NCI-H2227 (cell line): ENCODE results near the gene ADARB2.
"Not testable (repeated sequence)": the region's sequence is repeated elsewhere in the genome, so short reads cannot be mapped to it uniquely, and the experiment has no call there.

ENCODE experiments used
- DNase-seq: peaks from one replicate; lab custom pipeline; 2025; ENCODE audit not compliant: unreplicated experiment; lab: John Stamatoyannopoulos, UW

Gene ADARB2

DNA sequence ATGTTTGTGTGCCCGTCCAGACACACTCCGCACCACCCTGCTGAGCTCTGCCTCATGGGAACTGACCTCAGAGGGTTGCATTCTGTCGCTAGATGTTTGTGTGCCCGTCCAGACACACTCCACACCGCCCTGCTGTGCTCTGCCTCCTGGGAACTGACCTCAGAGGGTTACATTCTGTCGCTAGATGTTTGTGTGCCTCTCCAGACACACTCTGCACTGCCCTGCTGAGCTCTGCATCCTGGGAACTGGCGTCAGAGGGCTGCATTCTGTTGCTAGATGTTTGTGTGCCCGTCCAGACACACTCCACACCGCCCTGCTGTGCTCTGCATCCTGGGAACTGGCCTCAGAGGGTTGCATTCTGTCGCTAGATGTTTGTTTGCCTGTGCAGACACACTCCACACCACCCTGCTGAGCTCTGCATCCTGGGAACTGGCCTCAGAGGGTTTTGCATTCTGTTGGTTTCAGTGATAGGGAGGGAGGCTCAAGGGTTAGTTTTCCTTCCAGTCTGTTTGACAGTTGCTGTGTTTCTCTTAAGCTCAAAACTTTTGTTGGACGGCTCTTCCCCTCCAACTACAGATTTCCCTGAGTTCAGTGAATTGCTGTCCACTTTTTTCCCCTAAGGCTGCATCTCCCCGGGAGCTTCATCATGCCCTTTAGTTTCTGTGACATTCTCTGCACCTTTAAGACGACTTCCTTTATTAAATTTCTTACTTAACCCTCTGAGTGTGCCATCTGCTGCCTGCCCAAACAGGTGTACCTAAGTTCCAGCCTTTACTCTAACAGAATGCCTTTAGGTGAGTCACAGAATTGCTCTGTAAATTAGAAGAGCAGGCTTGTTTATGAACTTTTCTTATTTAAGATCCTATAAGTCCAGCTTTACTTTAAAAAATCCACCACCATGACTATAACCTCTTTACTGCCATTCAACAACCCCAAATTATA is 119.7 kb downstream of the ADARB2 start:
- DNase-seq: not testable (repeated sequence)

DNA sequence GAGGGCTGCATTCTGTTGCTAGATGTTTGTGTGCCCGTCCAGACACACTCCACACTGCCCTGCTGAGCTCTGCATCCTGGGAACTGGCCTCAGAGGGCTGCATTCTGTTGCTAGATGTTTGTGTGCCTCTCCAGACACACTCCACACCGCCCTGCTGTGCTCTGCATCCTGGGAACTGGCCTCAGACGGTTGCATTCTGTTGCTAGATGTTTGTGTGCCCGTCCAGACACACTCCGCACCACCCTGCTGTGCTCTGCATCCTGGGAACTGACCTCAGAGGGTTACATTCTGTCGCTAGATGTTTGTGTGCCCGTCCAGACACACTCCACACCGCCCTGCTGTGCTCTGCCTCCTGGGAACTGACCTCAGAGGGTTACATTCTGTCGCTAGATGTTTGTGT is 120.6 kb downstream of the ADARB2 start:
- not testable (repeated sequence) for DNase-seq

DNA sequence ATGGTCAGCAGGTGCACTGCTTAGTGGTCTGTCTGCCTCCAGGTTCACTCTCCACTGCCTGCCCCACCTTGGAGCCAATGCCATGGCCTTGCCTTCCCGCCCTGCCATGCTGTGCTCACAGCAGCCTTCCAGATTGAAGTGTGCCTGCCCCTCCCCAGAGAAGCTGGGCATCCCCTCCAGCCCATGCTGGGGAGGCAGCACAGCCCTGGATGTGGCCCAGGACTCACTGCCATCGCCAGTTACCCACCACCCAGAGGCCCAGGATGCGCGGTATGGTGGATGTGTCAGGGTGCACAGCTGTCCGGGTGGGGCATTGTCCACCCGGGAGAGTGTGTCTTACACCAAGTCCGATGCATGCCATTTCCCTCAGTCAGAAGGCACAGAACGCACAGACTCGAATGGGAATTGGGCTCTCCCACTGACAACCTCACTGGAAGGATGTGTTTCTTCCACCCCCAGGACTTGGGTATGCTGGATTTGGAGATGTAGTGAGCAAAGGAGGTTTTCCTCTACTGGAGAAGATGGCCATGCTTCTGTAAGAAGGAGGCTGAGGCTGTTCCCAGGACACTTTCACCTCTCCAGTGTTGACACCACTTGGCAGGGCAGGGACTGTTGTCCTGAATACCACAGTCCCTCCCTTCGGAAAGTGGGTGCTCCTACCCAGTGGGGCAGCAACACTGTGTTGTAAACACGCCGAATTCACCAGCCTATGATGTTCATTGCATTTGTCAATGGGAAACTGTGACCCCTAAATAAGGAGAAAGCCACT is 122.0 kb downstream of the ADARB2 start:
- DNase-seq: no peak

DNA sequence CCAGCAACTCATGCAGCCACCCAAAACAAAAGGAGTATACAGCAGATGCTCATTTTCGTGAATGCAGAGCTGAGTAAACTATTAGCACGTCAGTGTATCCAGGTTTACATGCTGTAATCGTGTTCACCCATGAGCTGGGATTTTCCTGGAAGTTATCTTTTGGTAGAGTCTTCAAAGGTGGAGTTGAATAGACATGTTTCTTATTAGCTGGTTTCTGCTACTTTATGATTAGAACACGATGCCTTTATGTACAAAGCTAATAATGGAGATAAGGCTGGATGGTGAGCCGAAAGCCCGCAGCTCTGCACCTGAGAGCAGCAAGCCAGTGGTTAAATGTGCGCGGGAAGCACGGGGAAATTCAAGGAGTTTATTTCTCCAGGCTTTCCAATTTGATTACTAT is 123.8 kb downstream of the ADARB2 start:
- DNase-seq: no peak

DNA sequence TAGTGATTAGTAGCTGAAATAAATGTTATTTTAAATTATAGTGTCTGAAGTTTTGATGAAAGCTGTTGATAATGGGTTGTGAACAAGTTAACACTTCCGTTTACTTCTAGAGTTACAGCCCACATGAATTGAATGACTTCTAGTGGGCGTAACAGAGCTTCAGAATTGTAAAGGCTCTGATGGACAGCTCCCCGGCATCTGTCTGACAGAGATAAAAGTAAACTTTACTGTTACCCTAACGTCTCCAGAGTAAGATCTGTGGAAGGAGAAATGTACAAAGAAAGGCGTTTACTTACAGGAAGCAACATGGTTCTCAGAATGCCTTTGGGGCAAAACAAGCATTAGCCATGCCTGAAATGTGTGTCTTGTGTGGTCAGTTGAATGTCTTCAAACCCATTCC is 124.4 kb downstream of the ADARB2 start:
- DNase-seq: no peak

DNA sequence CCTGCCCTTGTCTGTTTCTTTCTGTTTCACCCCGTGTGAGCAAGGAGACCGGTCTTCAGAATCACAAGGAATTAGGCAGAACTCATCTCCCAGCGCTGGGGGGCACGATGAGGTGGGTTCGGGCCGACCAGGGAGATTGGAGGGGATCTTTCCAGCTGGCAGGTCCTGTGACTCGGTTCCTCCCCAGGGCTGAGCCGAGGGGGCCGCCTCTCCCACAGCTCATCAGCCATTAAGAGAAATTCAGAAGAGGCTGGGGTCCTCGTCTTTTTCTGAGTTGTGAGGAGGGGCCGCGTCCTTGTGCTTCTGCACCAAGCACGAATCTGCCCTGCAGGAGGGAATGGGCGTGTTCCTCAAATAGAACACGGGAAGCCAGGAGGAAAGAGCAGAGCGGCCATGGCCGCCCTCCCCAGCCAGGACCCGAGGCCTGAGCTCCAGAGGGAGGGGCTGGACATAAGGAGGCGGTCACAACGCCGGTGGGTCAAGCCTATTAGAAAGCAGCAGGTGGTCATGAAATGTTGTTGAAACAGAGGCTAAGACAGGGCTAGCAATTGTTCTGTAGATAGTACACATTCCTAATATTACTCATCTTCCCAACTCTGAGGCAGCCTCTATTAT is 125.3 kb downstream of the ADARB2 start:
- peak; percentile 9 for DNase-seq

DNA sequence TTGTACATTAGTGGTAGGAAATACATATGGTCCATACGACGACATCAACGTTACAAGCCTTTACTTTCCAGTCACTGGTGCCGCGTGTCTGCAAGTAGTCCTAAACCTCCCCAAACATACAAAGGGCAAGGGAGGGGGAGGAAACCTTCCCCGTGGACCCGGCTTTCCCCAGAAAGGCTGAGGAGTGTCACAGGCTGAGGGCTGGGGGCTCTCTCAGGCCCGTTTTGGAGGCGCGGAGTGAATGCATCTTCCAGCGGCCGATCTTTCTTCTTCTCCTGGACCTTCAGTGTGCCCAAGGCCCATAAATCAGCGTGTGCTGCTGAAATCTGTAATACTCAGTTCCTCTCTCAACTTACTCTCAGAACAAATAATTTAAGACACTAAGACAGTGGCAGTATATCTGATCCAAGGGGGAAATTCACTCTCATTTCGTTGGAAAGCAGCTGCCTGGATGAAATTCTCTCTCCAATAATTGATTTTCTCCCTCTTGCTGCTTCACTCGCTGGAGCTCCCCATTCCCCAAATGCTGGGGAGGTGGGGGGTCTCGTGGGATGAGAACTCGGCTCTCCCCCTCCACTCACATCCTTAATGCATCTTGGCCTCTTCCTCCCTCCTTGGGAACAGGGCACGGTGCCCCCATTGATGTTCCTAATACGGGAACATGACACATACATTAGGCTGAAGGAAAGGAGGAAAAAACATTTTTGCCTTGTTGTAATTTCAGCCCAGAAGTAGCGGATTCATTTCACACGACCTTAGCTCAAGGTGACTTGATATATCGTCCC is 126.1 kb downstream of the ADARB2 start:
- DNase-seq: no peak

DNA sequence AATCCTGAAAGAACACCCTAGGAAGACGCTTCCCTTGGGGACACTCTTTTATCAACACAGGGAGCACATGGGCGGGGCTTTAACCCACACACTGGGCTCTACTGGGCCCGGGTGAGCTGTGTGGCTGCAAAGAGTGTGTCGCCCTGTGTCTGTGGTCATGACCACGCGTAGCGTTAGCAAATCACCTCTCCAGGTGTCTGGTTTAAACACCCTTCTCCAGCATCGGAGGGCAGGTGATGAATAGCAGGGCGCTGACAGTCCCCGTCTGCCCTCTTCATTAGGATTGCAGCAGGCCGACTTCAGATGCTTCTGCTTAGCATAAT is 127.7 kb downstream of the ADARB2 start:
- DNase-seq: no peak

DNA sequence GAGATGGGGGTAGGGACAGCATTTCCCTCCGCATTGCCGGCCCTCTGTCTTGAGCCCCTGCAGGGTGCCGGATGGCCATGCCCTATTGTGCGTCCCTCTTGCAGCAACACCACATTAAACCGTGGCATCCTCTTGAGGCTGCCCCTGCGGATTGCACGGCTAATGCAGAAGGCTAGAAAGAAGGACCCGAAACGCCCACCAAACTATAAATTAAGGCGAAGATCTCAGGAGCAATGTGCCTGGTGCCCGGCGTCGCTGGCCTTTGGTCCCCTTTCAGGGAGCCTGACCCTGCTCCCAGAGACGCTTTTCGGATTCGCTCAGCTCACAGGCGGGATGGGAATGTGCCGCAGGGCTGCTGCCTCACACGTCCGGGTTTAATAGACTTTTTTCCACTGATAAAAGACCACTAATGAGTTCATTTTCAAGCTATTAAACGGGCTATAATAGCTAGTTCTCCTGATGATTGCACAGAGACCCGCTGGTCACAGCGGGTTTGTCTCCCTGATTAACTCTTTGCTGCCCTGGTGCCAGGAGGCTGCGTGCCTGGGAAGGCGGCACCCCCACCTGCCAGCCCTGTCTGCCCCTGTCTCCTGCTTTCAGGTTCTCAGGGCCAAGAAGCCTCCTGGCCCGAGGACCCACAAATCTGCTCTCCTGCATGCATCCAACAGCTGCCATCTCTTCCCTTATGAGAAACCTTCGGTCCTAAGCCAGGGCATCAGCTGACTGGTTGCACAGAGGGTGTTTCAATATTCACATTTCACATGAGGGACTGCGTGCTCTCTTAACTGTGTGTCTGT is 128.3 kb downstream of the ADARB2 start:
- peak; percentile 21 for DNase-seq

DNA sequence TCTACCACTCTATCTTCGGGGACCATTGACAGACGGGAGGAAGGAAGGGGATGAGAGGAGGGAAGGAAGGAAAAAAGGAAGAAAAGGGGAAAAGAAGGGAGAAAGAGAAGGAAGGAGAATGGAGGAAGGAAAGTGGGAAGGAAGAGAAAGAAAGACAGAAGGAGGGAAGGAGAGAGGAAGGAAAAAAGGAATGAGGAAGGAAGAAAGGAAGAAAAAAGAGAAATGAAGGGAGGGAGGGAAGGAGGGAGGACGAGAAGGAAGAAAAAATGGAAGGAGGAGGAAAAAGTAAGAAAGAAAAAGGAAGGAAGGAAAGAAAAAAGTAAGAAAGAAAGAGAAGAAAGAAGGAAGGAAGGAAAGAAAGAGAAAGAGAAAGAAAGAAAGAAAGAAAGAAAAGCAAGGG is 128.9 kb downstream of the ADARB2 start:
- no peak for DNase-seq

DNA sequence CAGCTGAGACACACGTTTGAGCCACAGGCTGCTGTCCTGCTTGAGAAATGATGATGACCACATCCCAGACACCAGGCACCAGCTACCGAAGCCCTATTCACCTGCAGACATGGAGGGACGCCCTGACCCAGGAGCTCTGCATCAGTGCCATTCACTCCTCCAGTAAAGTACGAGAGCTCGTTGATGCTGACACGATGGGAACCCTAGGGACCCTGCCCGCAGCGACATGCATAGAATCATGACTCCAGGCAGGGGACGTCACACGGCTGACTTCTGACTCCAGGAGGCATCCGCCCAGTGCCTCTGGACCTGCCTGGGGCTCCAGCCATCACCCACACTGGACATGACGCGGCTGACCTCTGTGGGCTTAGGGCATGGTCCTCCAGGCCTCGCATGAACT is 129.9 kb downstream of the ADARB2 start:
- no peak for DNase-seq

DNA sequence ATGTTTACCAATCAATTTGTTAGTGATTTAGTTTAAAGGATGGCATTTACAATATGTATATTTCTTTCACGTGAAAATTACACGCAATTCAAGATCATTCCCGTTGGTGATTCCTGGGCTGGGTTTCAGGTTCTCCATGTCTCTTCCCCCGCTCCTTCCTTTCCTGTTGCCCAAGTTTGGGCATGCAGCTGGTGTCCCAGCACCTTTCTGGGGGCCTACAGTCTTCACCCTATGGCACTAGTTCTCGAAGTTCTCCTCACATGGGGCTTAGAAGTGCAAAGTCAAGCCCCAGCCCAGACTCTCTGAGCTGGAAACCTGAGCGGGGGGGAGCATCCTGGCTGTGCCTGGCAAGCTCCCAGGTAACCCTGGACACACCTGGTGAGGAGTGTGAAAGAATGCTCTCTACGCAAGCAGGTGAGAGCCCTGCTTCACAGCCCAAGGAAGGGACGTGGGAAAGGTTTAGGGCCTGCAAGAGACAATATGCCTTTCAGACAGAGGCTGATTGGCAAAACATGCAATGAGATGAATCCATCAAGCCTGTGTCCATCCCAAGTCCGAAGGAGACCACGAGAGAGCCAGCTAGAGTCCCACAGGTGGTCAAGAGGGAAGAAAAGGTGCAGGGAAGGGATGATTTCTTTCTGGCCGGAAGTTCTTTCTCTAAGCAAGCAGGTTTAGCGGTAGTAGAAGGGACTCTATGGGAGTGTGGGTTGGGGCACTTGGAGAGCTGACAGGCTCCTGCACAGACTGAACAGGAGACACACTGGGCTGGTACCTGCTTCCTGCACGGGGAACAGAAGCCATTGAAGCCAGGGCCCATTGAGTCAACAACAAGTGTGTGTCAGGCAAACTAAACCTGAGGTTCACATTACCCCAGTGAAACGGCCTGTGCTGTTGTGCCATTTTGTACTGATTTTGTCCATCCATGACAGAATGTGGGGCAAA is 131.1 kb downstream of the ADARB2 start:
- no peak for DNase-seq

DNA sequence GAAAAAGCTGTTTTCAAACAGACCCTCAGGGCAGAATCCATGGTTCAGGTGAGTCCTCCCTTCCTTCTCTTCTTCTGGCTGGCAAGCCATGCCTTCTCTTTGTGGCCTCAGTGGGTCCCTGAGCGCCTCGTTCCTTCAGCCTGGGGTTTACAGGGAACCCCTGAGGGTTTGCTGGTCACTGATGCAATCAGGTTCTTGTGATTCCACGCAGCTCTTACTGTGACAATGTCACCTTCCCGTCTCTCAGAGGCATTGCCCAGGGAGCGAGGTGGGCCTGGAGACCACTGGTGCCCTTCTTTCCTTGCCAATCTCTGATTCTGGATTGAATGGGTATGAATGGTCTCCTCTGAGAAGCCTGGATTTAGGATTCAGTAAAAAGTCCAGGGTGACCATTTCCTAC is 132.2 kb downstream of the ADARB2 start:
- no peak for DNase-seq

DNA sequence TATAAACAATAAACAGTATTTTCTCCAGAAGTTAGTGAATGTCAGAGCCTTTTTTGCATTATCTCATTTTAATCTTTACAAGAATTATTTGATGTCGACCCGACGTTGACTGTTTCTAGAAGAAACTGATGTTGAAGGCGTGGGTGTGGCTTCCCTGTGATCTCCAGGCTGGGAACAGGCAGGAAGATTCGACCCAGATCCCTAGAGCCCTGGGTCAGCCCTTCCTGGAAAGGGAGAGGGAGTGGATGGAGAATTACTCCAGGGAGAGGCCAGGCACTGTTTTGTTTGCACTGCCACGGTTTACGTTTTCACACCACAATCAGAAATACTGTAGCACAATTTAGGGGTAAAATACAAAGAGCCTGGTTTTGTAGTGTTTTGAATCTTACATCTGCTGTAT is 133.1 kb downstream of the ADARB2 start:
- DNase-seq: no peak

DNA sequence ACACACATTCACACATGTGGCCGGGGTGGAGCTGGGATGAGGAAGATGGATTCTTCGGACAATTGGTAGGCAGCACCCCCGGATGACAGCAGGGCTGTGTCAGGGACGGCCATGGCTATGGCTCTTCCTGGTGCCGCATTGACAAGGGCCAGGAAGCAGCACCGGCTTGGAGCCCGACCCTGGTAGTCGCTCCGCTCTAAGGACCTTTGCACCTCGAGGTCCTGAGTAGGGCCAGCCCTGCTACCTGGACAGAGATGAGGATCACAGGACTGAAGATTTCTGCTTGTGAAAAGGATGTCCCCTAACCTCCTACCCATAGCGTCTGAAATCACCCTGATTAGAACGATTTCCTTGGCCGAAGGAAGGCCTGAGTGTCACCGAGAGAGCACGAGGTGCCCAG is 134.1 kb downstream of the ADARB2 start:
- no peak for DNase-seq

DNA sequence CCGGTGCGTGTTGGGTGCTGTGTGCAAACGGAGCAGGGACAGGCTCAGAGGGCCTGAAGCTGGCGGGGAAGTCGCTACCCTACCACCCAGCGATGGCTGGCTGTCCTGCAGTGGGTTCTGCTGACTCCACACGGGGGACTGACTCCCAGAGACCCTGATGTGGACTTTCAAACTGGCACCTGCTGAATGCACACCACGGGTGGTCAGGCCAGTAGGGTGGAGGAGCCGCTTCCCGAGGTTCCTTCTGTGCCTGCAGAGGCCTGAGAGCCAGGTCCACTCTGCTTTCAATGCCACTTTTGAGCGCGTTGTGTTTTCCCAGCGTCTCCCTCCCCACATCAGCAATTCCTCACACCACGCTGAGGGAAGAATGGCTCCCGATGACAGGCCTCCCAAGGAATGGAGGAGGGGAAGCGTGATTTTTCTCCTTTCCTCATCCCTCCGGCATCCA is 135.3 kb downstream of the ADARB2 start:
- DNase-seq: no peak

DNA sequence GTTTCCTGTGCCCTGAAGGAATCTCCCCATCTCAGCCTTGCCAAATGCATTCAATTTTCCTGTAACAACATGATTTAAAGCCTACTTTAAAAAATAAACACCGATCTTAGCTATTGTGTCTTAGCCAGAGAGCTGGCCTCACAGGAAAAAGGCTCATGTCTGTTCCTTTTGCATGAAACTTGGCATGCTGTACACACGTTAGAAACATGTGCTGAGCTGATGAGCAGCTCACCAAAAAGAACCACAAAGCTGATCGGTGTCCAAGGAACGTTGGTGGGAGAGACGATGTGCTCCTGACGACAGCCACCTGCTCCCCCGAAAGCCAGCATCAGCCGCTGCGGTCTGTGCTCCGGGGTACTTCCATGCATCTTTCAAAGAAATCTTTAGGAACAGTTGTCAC is 135.9 kb downstream of the ADARB2 start:
- DNase-seq: no peak

DNA sequence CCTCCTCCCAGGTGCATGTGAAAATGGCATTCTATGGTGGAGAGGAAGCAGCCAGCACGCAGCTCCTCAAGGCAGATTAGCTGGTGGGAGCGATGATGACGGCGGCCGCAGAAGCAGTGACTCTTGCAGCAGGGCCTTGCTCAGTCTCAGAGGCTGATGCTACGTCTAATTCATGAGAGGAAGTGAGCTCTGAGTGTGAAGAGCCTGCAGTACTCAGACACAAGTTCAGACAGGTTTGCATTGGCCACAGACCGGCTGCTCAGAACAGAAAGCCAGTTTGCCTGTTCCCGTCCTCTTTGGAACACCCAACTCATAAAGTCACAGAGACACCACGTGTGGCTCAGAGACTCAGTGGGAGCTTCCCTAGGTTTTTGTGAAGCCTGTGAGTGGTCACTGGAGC is 136.5 kb downstream of the ADARB2 start:
- DNase-seq: no peak
